ENCODE data around the gene PKNOX2. TPM values are rescaled to one million over a fixed set of nuclear protein-coding genes. Genes with fewer than 3 reads are reported as not detected.

The PKNOX2 gene
- total RNA-seq, 6 experiments from 2014 or later, result 0.10 TPM; not detected in 5

GRCh38 chr11:125276619-125276976, 112.0 kb downstream of the PKNOX2 start:
- DNase-seq, result no peak
- H3K36me3 Mint-ChIP-seq (ENCODE audit: low read depth), result no peaks in the 10 kb centered on the region
- no peak for TF ChIP-seq CTCF (IDR thresholded peaks at IDR 0.05)
- no peak overlapping the region for H3K27ac Mint-ChIP-seq
- H3K27me3 Mint-ChIP-seq (ENCODE audit: insufficient read depth), result peaks cover 21% of the 10 kb centered on the region
- no peaks in the 10 kb centered on the region for H3K9me3 Mint-ChIP-seq
- no peak overlapping the region for H3K4me3 Mint-ChIP-seq
- H3K4me1 Mint-ChIP-seq (ENCODE audit: low read depth), result peaks cover 7% of the 10 kb centered on the region; the same call in 1 of the 2 replicates

- no peak for TF ChIP-seq CTCF (IDR thresholded peaks at IDR 0.05)
- Mint-ChIP-seq H3K27ac (no peak overlapping the region), H3K4me1 (ENCODE audit: low read depth) (no peaks in the 10 kb centered on the region), H3K9me3 (no peaks in the 10 kb centered on the region), H3K27me3 (ENCODE audit: insufficient read depth) (peaks cover 34% of the 10 kb centered on the region), H3K36me3 (ENCODE audit: low read depth) (no peaks in the 10 kb centered on the region), H3K4me3 (no peak overlapping the region)
- no peak for DNase-seq
Observed at GRCh38 chr11:125279676-125280418, 115.3 kb downstream of the PKNOX2 start.

GRCh38 chr11:125280646-125281045, 116.1 kb downstream of the PKNOX2 start:
- no peak for TF ChIP-seq CTCF (IDR thresholded peaks at IDR 0.05)
- Mint-ChIP-seq H3K4me1 (ENCODE audit: low read depth) (no peaks in the 10 kb centered on the region), H3K27me3 (ENCODE audit: insufficient read depth) (peaks cover 40% of the 10 kb centered on the region), H3K9me3 (no peaks in the 10 kb centered on the region), H3K27ac (no peak overlapping the region), H3K4me3 (no peak overlapping the region), H3K36me3 (ENCODE audit: low read depth) (no peaks in the 10 kb centered on the region)
- no peak for DNase-seq

- Mint-ChIP-seq H3K27me3 (ENCODE audit: insufficient read depth) (peaks cover 43% of the 10 kb centered on the region), H3K9me3 (no peaks in the 10 kb centered on the region), H3K27ac (no peak overlapping the region), H3K36me3 (ENCODE audit: low read depth) (no peaks in the 10 kb centered on the region), H3K4me1 (ENCODE audit: low read depth) (no peaks in the 10 kb centered on the region), H3K4me3 (no peak overlapping the region)
- no peak for TF ChIP-seq CTCF (IDR thresholded peaks at IDR 0.05)
- DNase-seq, result no peak
Observed at GRCh38 chr11:125281831-125282595, 117.5 kb downstream of the PKNOX2 start.

- H3K36me3 Mint-ChIP-seq (ENCODE audit: low read depth), result no peaks in the 10 kb centered on the region
- no peak for DNase-seq
- H3K27ac Mint-ChIP-seq, result no peak overlapping the region
- no peak overlapping the region for H3K4me3 Mint-ChIP-seq
- TF ChIP-seq CTCF (IDR thresholded peaks at IDR 0.05), result no peak
- no peaks in the 10 kb centered on the region for H3K9me3 Mint-ChIP-seq
- H3K27me3 Mint-ChIP-seq (ENCODE audit: insufficient read depth), result peaks cover 44% of the 10 kb centered on the region
- H3K4me1 Mint-ChIP-seq (ENCODE audit: low read depth), result no peaks in the 10 kb centered on the region
Observed at GRCh38 chr11:125282596-125282914, 118.0 kb downstream of the PKNOX2 start.

All from HFFc6 (cell line).